Activated gamma-delta T cell treated with Interleukin-2 at 50 U/mL for 16 hours (primary cell): ENCODE measurements around the gene SRGAP2B.
"Not testable (repeated sequence)": the region's sequence is repeated elsewhere in the genome, so short reads cannot be mapped to it uniquely, and the experiment has no call there.

ENCODE experiments used
- DNase-seq: peaks from one replicate; pipeline ENCODE4 v3.0.0-alpha.2; 2020

Gene SRGAP2B

DNA sequence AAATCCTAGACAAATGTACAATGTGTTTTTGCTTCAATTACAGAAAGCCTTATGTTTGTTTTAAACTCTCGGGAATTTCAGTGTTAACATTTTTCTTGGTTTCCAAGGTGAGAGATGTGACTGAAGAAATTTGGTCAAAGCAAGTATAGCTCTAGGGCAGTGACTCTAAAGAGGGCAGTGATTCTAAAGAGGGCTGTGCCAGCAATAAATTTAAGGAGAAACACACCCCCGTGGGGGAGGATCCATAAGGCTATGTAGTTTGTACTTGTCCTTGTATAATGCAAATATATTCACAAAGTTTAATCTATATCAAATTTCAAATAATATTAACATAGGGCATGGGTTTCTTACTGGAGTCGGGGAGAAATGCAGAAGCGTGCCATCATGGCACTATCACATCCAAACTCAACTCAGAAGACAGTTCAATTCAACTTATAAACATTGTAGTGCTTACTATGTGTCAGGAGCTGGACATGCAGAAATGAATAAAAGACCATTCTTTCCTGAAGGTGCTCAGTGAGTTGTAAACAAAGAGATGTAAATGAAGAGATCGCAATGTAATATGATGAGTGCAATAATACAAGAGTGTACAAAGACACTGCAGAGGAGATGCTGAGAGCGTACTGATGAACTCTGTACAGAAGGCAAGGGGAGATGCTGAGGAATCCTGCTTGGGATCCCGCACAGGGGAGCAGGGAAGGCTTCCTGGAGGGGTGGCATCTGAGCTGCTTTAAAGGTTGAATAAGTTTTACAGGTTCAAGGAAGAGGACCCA lies 12.5 kb downstream of the SRGAP2B start:
- DNase-seq = not testable (repeated sequence)

GRCh38 chr1:145080193-145080592 lies 14.9 kb downstream of the SRGAP2B start:
- not testable (repeated sequence) for DNase-seq

- DNase-seq = not testable (repeated sequence)
Measured at GRCh38 chr1:145079737-145080136, 15.4 kb downstream of the SRGAP2B start.

- DNase-seq = not testable (repeated sequence)
Measured at GRCh38 chr1:145078787-145079370, 16.2 kb downstream of the SRGAP2B start.

DNA sequence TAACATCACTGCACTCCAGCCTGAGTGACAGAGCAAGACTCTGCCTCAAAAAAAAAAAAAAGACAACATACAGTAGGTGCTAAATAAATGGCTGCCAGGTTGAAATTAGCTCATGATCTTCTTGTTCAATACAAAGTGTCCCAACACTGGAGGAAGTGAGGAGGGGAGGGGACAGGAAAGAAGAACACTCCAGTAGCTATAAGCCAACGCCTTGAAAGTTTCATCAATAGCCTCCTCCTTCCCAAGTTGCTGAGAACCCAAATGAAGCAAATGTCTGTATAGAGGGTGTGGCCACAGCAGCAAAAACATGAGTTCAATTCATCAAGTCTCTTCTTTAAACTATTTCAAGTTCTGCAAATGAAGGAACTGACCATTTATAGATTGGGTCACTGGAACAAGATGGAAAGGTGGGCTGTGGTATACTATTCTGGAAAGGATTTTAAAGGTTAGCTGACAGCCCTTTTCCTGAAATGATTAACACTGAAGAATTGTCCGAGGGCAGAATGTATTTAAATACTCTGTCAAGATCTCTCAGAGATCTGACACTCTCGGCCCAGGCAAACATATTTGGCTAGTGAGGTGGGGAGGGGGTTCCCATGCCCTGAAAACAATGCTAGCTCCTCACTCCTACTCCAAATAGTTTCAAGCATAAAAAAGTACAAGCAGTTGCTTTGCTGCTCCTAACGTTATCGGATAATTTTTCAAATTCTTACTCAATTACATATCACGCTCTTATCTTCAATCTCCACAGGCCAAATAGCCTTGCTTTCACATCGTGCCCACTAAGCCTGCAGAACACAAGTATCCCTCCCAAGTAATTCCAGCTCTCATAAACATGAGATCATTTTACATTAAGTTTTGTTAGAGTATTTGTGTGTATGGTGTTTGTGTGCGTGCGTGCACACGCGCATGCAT lies 17.0 kb downstream of the SRGAP2B start:
- not testable (repeated sequence) for DNase-seq

- DNase-seq = not testable (repeated sequence)
Measured at GRCh38 chr1:145076877-145077276, 18.3 kb downstream of the SRGAP2B start.

- DNase-seq = not testable (repeated sequence)
Measured at GRCh38 chr1:145074021-145074559, 21.0 kb downstream of the SRGAP2B start.

- not testable (repeated sequence) for DNase-seq
Measured at GRCh38 chr1:145071569-145071968, 23.6 kb downstream of the SRGAP2B start.

GRCh38 chr1:145066486-145066885 lies 28.6 kb downstream of the SRGAP2B start:
- DNase-seq = not testable (repeated sequence)

GRCh38 chr1:145065194-145065826 lies 29.8 kb downstream of the SRGAP2B start:
- not testable (repeated sequence) for DNase-seq

- not testable (repeated sequence) for DNase-seq
Measured at GRCh38 chr1:145063941-145064648, 31.0 kb downstream of the SRGAP2B start.

DNA sequence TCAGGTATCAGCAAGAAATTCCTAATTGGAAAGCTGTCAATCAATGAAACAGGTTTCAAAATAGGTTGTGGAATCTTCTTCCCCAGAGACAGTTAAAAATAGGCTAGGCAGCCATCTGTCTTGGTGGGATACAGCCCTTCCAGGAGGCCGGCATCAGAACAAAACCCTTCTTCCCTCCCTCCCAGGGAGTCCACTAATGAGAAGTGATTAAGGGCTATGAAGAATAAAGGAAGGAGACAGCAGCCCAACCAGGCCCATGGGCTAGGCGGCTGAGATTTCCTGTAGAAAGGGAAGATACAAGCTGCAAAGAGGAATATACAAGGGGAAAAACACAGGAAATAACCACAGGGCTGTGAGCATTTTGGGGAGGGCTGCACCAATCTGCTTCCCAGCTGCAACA lies 31.8 kb downstream of the SRGAP2B start:
- not testable (repeated sequence) for DNase-seq

DNA sequence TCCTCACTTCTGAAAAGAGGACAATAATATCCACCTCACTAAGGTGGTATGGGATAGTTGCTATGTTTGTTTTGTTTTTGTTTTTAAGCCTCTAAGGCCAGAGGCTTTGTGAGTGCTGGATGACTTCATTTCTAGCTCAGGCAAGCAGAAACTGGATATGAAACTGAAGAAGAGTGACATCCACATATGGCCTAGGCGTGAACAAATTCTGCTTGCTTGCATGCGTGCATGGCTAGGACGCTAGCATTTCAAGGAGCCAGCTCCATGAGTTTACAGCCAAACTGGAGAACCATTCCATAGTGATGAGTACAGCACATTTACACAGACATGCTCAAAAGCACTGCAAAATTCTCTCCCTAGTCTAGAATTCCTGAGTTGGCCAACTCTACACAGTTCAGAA lies 36.9 kb downstream of the SRGAP2B start:
- not testable (repeated sequence) for DNase-seq

DNA sequence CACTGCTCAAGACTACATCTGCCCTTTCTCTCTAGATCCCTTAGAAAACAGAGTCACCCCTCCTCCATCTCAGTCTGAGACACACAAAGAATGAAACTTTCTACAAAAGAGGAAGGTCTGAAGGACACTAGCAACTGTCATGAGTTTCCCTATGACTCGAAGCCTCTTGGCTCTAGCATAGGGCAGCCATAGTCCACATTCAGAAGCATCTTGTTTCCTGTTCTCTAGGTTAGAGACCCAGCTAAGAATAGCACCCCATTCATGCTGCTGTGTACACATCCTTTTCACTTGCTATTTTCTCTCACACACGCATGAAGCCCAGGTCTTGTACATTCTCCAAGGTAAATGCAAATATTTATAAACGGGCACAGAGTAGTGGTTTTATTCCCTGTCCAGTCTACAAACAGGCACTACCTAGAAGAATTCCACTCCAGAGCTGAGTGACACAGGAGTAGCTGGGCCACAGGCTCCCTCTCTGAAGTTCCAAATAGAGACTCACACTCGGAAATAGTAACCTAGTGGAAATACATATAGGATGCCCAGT lies 39.8 kb downstream of the SRGAP2B start:
- not testable (repeated sequence) for DNase-seq

GRCh38 chr1:145053428-145053827 lies 41.7 kb downstream of the SRGAP2B start:
- not testable (repeated sequence) for DNase-seq

DNA sequence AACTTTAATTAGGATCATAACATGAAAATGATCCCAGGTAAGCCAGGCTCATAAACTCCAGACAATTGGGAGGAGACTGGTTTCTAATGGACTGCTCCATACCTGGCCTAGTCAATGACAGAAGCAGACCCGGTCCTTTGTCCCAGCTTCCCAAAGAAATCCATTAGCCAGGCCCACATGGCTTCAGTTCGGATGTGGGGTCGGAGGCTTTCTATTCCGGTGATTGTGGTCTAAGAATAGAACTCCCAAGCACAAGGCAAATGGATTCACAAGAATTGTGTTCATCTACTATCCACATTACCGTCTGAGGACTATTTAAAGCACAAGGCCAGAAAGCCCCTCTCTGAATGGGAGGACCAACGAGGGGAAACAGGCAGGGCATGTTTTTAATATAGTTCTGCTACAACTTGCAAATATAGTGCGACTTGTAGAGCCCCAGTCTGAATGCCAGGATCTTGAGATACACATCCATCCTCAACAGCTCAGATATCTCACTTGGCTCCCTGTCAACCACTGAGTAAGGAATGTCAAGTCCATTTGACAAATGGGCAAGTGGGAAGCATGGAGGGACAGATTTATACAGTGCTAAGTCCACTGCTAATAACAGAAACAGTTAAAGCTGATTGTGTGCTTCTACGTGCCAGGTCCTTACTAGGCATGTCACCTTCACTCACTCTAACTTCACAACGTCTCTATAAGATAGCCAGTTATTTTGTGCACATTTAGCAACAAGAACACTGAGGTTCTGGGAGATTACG lies 42.9 kb downstream of the SRGAP2B start:
- not testable (repeated sequence) for DNase-seq

DNA sequence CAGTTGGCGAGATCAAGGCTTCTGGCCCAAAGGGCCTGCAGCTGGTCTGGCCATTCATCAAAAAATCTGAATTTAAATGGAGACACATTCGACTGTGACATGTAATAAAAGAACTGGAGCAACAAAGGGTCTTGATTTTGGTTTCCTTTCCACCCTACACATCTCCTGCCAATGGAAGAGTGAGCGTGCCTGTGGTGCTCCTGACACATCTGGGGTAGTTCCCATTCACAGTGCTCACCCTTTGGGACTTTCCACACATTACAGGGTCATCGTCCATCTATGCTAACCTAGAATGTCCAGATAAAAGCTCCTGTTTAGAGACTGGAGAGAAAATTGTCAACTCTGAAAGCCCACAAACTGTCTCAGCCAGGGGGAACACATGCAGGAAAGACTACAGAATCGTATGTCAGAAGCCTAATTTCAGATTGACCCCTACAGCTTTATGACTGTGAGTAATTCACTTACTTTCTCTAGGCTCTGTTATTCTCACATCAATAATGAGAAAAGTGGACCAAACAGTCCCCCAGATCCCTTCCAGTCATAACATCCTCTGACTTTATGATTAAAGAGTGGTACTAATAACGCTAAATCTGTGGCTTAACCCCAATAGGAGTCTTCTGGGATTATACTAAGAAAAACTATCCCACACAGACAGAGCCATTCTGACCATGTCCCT lies 46.8 kb downstream of the SRGAP2B start:
- not testable (repeated sequence) for DNase-seq

DNA sequence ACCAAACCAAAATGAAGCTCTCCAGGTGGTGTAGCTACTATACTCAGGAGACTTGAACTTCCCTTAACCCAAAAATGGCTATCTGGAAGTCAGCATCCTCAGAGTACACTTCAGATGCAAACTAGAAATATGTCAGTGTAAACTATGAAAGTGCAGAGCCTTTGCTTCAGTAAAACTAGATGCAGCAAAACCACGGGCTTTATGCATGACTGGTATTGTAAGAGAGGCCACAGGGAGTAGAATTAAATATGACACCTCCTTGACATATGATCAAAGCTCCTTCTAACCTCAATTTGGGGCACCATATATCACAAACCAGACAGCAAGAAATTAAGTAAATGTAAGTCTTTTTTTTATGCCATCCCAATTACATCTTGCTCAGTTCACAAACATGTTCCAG lies 47.6 kb downstream of the SRGAP2B start:
- DNase-seq = not testable (repeated sequence)

DNA sequence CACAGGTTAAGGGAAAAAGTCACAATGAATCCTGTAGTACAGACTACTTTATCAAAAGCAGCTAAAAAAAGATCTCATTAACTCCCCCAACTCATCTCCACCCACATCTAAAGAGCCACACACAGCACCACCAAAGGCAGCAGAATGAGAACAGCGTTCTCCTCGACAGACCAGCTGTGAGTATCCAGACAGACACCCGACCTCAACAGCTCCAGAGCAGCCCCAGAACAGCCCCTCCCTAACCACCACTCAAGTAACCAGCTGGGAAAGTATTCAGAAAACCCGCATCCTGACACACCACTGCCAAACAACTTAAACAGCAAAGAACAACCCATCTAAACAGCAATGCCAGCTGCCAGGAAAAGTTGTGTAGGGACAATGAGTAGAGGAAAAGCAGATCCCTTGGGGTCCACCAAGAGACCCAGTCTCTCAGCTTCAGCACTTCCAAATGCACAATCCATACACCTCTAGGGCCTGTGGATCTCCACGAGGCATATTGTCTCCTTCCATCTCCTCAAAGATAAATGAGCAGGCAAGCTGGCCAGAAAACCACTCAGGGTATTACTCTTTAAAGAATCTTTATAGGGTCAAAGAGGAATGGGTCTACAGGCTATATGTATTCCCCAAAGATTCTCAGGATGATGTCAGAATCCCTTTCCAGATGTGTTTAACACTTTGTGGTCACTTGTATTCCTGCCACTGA lies 49.4 kb downstream of the SRGAP2B start:
- DNase-seq = not testable (repeated sequence)
